Fibroblast of skin of left biceps (primary cell): ENCODE measurements around the gene ITGA5.
A peak's percentile ranks its signal among the peaks of the same experiment; 100 is the strongest.

Experiments
- DNase-seq, 2 experiments: peaks; one replicate each; pipeline ENCODE4 v3.0.0-alpha.2; 2013; ENCODE audit warnings: low read depth in 2 of 2

ITGA5 gene

GRCh38 chr12:54389134-54389508 lies 29.9 kb downstream of the ITGA5 start:
- no peak for DNase-seq

GRCh38 chr12:54388237-54389133 lies 30.6 kb downstream of the ITGA5 start:
- no peak for DNase-seq

- no peak for DNase-seq
Measured at GRCh38 chr12:54387114-54387467, 32.0 kb downstream of the ITGA5 start.

GRCh38 chr12:54386403-54387113 lies 32.5 kb downstream of the ITGA5 start:
- no peak for DNase-seq

GRCh38 chr12:54385251-54385914 lies 33.7 kb downstream of the ITGA5 start:
- DNase-seq = no peak

- no peak for DNase-seq
Measured at GRCh38 chr12:54384591-54385041, 34.5 kb downstream of the ITGA5 start, which contains the start of gene ZNF385A. Gene ZNF385A, minus strand, starts transcription at chr12:54384733. Its CDS starts 219 bp downstream, at chr12:54384514.

GRCh38 chr12:54383041-54383609 lies 35.9 kb downstream of the ITGA5 start:
- DNase-seq = peak; percentile 37 to 43

- DNase-seq = no peak
Measured at GRCh38 chr12:54381136-54381535, 37.9 kb downstream of the ITGA5 start.

GRCh38 chr12:54379398-54380201 lies 39.5 kb downstream of the ITGA5 start:
- DNase-seq = peak in 1 of 2 experiments; percentile 42

GRCh38 chr12:54378796-54379397 lies 40.2 kb downstream of the ITGA5 start:
- DNase-seq = no peak

GRCh38 chr12:54377797-54378515 lies 41.1 kb downstream of the ITGA5 start:
- no peak for DNase-seq

GRCh38 chr12:54377007-54377406 lies 42.1 kb downstream of the ITGA5 start:
- no peak for DNase-seq

GRCh38 chr12:54376596-54376995 lies 42.5 kb downstream of the ITGA5 start:
- no peak for DNase-seq

- no peak for DNase-seq
Measured at GRCh38 chr12:54375259-54375579, 43.8 kb downstream of the ITGA5 start.

- DNase-seq = no peak
Measured at GRCh38 chr12:54374562-54375258, 44.4 kb downstream of the ITGA5 start.

GRCh38 chr12:54373649-54374561 lies 45.2 kb downstream of the ITGA5 start:
- no peak for DNase-seq

GRCh38 chr12:54372113-54372806 lies 46.8 kb downstream of the ITGA5 start:
- no peak for DNase-seq
